GM19372 (cell line): ENCODE results near the gene CXADR.

Experiments
- ATAC-seq: cut with Tn5 transposase; IDR thresholded peaks from one replicate; pipeline ENCODE4 v1.9.1; 2021; ENCODE audit warnings: mild to moderate bottlenecking, low read depth, moderate library complexity; ENCODE audit not compliant: unreplicated experiment

CXADR gene

GRCh38 chr21:17539323-17539722 lies 26.5 kb downstream of the CXADR start:
- no peak for ATAC-seq

GRCh38 chr21:17539743-17540341 lies 27.0 kb downstream of the CXADR start:
- ATAC-seq: no peak

GRCh38 chr21:17540530-17540929 lies 27.7 kb downstream of the CXADR start:
- no peak for ATAC-seq

GRCh38 chr21:17542371-17543011 lies 29.6 kb downstream of the CXADR start:
- no peak for ATAC-seq

GRCh38 chr21:17545007-17545406 lies 32.2 kb downstream of the CXADR start:
- no peak for ATAC-seq

GRCh38 chr21:17548262-17548661 lies 35.4 kb downstream of the CXADR start:
- ATAC-seq: no peak

- ATAC-seq: no peak
Observed at GRCh38 chr21:17550671-17551308, 37.9 kb downstream of the CXADR start.

- ATAC-seq: no peak
Observed at GRCh38 chr21:17552410-17552809, 39.6 kb downstream of the CXADR start.

- ATAC-seq: no peak
Observed at GRCh38 chr21:17554120-17554519, 41.3 kb downstream of the CXADR start.

GRCh38 chr21:17554679-17555465 lies 42.0 kb downstream of the CXADR start:
- ATAC-seq: no peak

GRCh38 chr21:17560377-17561025 lies 47.7 kb downstream of the CXADR start:
- ATAC-seq: no peak

- ATAC-seq: no peak
Observed at GRCh38 chr21:17570786-17571185, 57.9 kb downstream of the CXADR start.

- no peak for ATAC-seq
Observed at GRCh38 chr21:17572431-17572830, 59.6 kb downstream of the CXADR start.

GRCh38 chr21:17575076-17575475 lies 62.2 kb downstream of the CXADR start:
- ATAC-seq: no peak

- no peak for ATAC-seq
Observed at GRCh38 chr21:17576080-17576835, 63.4 kb downstream of the CXADR start.

GRCh38 chr21:17577701-17578100 lies 64.9 kb downstream of the CXADR start:
- ATAC-seq: no peak

GRCh38 chr21:17578162-17578561 lies 65.3 kb downstream of the CXADR start:
- no peak for ATAC-seq

GRCh38 chr21:17578876-17579275 lies 66.0 kb downstream of the CXADR start:
- ATAC-seq: no peak

GRCh38 chr21:17580319-17580718 lies 67.5 kb downstream of the CXADR start:
- ATAC-seq: no peak

- ATAC-seq: no peak
Observed at GRCh38 chr21:17583898-17584297, 71.1 kb downstream of the CXADR start.
